DOHH2 (cell line): ENCODE data around the gene NTPCR.
"Not testable (repeated sequence)": the region's sequence is repeated elsewhere in the genome, so short reads cannot be mapped to it uniquely, and the experiment has no call there.

ENCODE experiments used
- H3F3A ChIP-seq: fragments of 200-600 bp; sonication (generic), shearing (Covaris generic); 2 replicates; pipeline ENCODE4 v1.6.0; 2016; ENCODE audit warnings: antibody characterized with exemption, mild to moderate bottlenecking; ENCODE audit not compliant: control insufficient read depth, insufficient read depth
- H3K27ac ChIP-seq: fragments of 200-600 bp; sonication (generic); 2 replicates; pipeline ENCODE4 v1.5.1; 2014; ENCODE audit warnings: low read depth, mild to moderate bottlenecking, low read length, moderate library complexity
- H3K27me3 ChIP-seq: fragments of 200-600 bp; sonication (generic); 2 replicates; pipeline ENCODE4 v1.6.1; 2014; ENCODE audit warnings: mild to moderate bottlenecking, low read length, mixed read lengths; ENCODE audit not compliant: control insufficient read depth
- H3K36me3 ChIP-seq: fragments of 200-600 bp; sonication (generic); 2 replicates; pipeline ENCODE4 v1.6.1; 2014; ENCODE audit warnings: mild to moderate bottlenecking, low read length, moderate library complexity, mixed read lengths; ENCODE audit not compliant: control insufficient read depth
- H3K4me1 ChIP-seq: fragments of 200-600 bp; sonication (generic); 2 replicates; pipeline ENCODE4 v1.6.1; 2014; ENCODE audit warnings: mild to moderate bottlenecking, low read length, mixed read lengths; ENCODE audit not compliant: control insufficient read depth
- H3K4me2 ChIP-seq: fragments of 200-600 bp; sonication (generic); 2 replicates; pipeline ENCODE4 v1.6.0; 2014; ENCODE audit warnings: mild to moderate bottlenecking, low read length, moderate library complexity
- H3K4me3 ChIP-seq: fragments of 200-600 bp; sonication (generic); 2 replicates; pipeline ENCODE4 v1.5.1; 2014; ENCODE audit warnings: mild to moderate bottlenecking, low read length, mixed read lengths
- H3K79me2 ChIP-seq: fragments of 200-600 bp; sonication (generic); 2 replicates; pipeline ENCODE4 v1.6.1; 2014; ENCODE audit warnings: mild to moderate bottlenecking, low read length, mixed read lengths; ENCODE audit not compliant: control insufficient read depth
- H3K9me2 ChIP-seq: fragments of 200-600 bp; sonication (generic); replicated peaks from 2 replicates; pipeline ENCODE4 v1.6.1; 2014; ENCODE audit warnings: mild to moderate bottlenecking, low read length, mixed read lengths; ENCODE audit not compliant: control insufficient read depth
- H3K9me3 ChIP-seq: fragments of 200-600 bp; sonication (generic); 2 replicates; pipeline ENCODE4 v1.6.1; 2014; ENCODE audit warnings: antibody characterized with exemption, low read length, mixed read lengths; ENCODE audit not compliant: control insufficient read depth, insufficient read depth
- H4K20me1 ChIP-seq: fragments of 200-600 bp; sonication (generic); 2 replicates; pipeline ENCODE4 v1.6.0; 2014; ENCODE audit warnings: low read depth, mild to moderate bottlenecking, antibody characterized with exemption, low read length, moderate library complexity; ENCODE audit not compliant: control insufficient read depth, insufficient read depth
- EZH2phosphoT487 ChIP-seq: fragments of 200-600 bp; sonication (generic); IDR thresholded peaks from 2 replicates; pipeline ENCODE4 v1.6.1; 2017; ENCODE audit warnings: borderline replicate concordance, mild to moderate bottlenecking, antibody characterized with exemption, low read length, moderate library complexity, mixed read lengths
- TF ChIP-seq, protein P1 (sequence below): fragments of 200-600 bp; sonication (generic); IDR thresholded peaks from one replicate; pipeline ENCODE4 v1.5.1; 2014; ENCODE audit warnings: antibody characterized with exemption, mild to moderate bottlenecking, low read depth, low read length; ENCODE audit not compliant: poor library complexity, severe bottlenecking

Gene NTPCR

DNA sequence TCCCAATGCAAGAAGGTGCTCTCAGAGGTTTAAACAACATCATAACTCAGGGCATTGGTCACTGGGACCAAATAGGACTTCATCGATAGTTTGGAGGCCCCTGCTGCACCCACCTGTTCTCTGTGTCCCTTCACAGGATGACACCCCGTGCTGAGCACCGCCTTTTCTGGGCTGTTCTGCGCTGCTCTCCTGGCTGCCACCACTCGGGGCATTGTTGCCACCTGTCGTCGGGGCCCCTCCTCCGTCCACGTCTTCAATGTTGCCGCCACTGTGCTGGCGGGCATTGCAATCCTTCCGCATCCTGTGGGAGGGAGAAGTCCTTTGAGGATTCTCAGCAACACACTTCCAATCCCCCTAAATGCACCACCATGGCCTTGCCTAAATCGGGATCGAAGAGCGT, 47.7 kb downstream of the NTPCR start:
- H3K9me2 ChIP-seq = no peaks in the 10 kb centered on the region
- no peaks in the 10 kb centered on the region for H3K4me1 ChIP-seq
- no peaks in the 10 kb centered on the region for H3F3A ChIP-seq
- no peak overlapping the region for H3K27ac ChIP-seq
- no peak overlapping the region for H3K4me3 ChIP-seq
- H3K79me2 ChIP-seq = no peaks in the 10 kb centered on the region
- no peaks in the 10 kb centered on the region for H4K20me1 ChIP-seq
- H3K4me2 ChIP-seq = no peak overlapping the region
- H3K9me3 ChIP-seq = peaks cover 10% of the 10 kb centered on the region; the same call in 1 of the 2 replicates
- H3K27me3 ChIP-seq = no peaks in the 10 kb centered on the region
- TF ChIP-seq EZH2phosphoT487 = no peak
- TF ChIP-seq, protein P1, sequence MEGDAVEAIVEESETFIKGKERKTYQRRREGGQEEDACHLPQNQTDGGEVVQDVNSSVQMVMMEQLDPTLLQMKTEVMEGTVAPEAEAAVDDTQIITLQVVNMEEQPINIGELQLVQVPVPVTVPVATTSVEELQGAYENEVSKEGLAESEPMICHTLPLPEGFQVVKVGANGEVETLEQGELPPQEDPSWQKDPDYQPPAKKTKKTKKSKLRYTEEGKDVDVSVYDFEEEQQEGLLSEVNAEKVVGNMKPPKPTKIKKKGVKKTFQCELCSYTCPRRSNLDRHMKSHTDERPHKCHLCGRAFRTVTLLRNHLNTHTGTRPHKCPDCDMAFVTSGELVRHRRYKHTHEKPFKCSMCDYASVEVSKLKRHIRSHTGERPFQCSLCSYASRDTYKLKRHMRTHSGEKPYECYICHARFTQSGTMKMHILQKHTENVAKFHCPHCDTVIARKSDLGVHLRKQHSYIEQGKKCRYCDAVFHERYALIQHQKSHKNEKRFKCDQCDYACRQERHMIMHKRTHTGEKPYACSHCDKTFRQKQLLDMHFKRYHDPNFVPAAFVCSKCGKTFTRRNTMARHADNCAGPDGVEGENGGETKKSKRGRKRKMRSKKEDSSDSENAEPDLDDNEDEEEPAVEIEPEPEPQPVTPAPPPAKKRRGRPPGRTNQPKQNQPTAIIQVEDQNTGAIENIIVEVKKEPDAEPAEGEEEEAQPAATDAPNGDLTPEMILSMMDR = no peak
- no peaks in the 10 kb centered on the region for H3K36me3 ChIP-seq

DNA sequence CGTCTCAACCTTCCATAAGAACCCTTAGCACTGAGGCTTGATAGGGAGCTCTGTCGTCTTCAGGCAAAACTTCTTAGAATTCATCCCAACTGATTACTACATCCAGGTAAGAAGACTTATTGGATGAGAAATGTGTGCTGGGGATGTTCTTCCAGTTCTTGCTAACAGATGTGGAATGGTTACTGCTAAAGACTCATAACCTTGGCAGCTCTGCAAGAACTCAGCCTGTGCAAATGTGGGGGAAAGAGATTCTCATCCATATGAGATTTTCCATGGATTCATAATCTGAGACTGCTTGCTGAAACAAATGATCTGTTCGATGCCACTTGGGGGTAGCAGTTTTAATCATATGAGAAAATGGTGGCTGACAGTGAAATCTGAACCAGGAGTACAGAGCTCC, 48.2 kb downstream of the NTPCR start:
- H3K4me2 ChIP-seq = no peak overlapping the region
- no peaks in the 10 kb centered on the region for H3K27me3 ChIP-seq
- no peaks in the 10 kb centered on the region for H3K9me2 ChIP-seq
- no peaks in the 10 kb centered on the region for H3F3A ChIP-seq
- no peak overlapping the region for H3K4me3 ChIP-seq
- TF ChIP-seq, protein P1 = no peak
- TF ChIP-seq EZH2phosphoT487 = no peak
- H3K79me2 ChIP-seq = no peaks in the 10 kb centered on the region
- no peaks in the 10 kb centered on the region for H4K20me1 ChIP-seq
- no peaks in the 10 kb centered on the region for H3K36me3 ChIP-seq
- peaks cover 6% of the 10 kb centered on the region; the same call in 1 of the 2 replicates for H3K9me3 ChIP-seq
- no peaks in the 10 kb centered on the region for H3K4me1 ChIP-seq
- H3K27ac ChIP-seq = no peak overlapping the region

DNA sequence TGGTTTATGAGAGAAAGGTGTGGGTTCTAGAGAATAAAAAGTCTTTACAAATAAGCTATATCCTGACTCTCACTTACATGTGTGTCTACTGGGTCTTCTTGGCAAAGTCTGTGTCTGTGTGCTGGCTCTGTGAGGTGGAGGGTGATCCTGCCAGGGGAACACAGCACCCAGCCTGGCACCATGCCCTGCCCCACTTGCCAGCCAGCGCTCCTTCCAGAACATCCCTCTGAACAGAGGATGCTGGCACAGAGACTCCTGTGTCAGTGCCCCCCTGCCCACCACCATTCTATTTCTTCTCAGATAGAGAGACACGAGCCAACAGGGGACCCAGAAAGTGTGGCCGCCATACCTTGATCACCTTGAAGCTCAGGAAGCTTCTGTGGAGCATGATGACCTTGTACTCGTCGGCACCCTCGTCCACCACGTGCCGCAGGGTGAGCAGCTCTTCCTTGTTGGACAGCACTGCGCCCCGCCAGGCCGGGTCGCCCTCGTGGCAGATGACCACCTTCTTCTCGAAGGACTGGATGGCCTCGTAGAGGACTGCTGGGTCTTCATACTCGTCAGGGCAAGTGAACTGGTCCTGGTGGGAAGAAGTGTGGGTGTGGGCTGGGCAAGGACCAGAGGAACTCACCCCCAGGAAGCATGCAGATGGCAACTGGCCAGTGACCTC, 49.7 kb downstream of the NTPCR start:
- no peaks in the 10 kb centered on the region for H3F3A ChIP-seq
- H3K79me2 ChIP-seq = no peaks in the 10 kb centered on the region
- H3K9me3 ChIP-seq = no peaks in the 10 kb centered on the region
- no peak overlapping the region for H3K4me3 ChIP-seq
- H3K9me2 ChIP-seq = no peaks in the 10 kb centered on the region
- no peak for TF ChIP-seq EZH2phosphoT487
- no peak overlapping the region for H3K27ac ChIP-seq
- H3K27me3 ChIP-seq = no peaks in the 10 kb centered on the region
- H3K36me3 ChIP-seq = no peaks in the 10 kb centered on the region
- H3K4me1 ChIP-seq = no peaks in the 10 kb centered on the region
- H3K4me2 ChIP-seq = no peak overlapping the region
- no peaks in the 10 kb centered on the region for H4K20me1 ChIP-seq

DNA sequence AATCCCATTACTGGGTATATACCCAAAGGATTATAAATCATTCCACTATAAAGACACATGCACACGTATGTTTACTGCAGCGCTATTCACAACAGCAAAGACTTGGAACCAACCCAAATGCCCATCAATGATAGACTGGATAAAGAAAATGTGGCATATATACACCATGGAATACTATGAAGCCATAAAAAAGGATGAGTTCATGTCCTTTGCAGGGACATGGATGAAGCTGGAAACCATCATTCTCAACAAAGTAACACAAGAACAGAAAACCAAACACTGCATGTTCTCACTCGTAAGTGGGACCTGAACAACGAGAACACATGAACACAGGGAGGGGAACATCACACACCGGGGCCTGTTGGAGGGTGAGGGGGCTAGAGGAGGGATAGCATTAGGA, 53.2 kb downstream of the NTPCR start:
- H3K79me2 ChIP-seq, H3K4me1 ChIP-seq, H3K27ac ChIP-seq, H3F3A ChIP-seq, H4K20me1 ChIP-seq, H3K4me2 ChIP-seq, H3K9me3 ChIP-seq, H3K4me3 ChIP-seq, H3K36me3 ChIP-seq, H3K9me2 ChIP-seq, H3K27me3 ChIP-seq: not testable (repeated sequence)
